HG03460 (cell line): ENCODE results near the gene PSMB5.
A peak's percentile ranks its signal among the peaks of the same experiment; 100 is the strongest.

Source experiments
- ATAC-seq: cut with Tn5 transposase; IDR thresholded peaks from one replicate; pipeline ENCODE4 v1.9.1; 2021; ENCODE audit not compliant: unreplicated experiment

The PSMB5 gene

DNA sequence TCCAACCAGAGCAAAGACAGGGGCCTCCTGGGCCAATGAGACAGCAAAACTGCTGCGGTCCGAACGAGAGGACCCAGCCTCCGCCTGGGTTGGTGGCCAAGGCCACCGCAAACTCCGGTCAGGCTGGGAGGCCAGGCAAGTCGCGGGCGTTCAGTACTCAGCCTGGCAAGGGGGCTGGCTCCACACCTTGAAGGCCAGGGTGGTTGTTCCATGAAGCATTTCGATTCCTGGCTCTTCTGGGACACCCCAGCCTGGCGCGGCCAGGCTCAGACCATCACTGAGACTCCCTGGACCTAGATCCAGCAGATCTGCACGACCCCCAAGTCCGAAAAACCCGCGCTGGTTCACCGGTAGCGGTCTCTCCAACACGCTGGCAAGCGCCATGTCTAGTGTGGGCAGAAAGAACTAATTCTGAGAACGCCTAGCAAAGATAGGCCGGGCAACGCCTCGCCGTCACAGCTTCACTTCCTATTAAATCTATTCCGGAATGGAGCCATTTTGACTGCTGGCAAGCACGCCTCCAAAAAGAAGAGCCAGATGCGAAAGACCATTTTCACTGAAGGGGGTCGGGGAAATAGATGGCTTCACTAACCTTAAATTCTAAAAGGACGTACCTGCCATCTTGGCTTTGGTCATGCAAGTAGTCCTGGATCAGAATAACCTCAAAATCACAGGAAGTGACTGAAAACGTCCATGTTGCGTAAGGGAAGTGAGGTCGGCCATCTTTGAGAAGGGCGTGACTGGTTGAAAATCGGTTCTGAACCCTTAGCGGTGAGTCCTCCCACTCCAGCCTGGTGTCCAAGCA is at the start of gene PSMB5:
Gene PSMB5, minus strand, starts transcription at position 403 of the 805 bp plus-strand sequence. Its CDS starts 19 bp downstream, at position 384.
- ATAC-seq, result peak; percentile 94

DNA sequence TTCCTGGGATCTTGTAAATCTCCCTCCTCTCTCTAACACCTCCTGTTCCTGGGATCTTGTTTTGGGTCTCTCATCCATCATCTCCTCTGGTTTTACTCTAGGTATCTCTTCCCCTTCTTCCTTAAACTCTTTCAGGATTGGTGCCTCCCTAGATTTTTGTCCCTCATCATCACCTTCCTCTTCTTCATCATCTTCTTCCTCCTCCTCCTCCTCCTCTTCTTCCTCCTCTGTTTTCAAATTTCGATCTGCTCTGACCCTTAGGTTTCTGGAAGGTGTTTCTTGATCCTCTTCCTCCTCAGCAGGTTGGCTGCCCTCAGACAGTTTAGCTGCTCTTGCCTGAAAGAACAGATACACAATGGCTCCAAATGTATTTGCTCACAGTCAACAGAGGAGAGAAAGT is 45.8 kb upstream of the PSMB5 start:
- no peak for ATAC-seq

DNA sequence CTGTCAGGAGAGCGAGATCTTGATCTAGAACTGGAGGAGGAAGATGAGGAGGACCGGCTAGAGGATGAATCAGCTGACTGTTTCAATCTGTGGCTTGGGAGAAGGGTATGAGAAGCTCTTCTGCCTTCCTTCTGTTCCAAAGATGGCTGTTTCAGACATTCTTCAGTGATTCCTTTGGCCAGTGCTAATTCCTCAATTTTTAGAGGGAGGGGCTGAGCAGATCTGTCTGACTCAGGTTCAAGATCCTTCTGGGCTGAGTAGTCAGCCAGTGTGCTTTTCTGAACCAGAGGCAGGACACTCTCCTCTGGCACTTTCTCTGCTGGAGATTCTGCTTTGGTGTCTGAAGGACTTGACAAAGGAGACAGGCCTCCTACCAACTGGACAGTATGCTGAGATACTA is 45.0 kb upstream of the PSMB5 start:
- no peak for ATAC-seq

DNA sequence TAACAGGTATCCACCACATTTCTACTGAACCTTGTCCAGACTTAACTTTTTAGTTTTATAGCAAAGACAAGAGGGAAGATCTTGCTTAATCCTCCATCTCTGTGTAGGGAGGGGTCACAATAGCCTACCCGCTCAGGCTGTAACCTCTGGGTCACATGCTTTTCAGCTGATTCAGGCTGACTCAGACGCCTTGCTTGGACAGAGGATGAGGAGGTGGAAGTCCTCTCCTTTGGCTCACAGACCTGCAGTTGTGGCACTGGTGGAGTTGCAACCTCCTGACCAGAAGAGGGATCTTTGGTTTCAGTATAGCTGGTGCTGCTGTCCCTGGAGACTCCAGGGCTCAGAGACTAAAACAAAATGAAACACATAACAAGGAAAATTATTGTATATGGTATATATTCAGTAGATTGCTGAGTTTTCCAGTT is 44.0 kb upstream of the PSMB5 start:
- ATAC-seq, result no peak

DNA sequence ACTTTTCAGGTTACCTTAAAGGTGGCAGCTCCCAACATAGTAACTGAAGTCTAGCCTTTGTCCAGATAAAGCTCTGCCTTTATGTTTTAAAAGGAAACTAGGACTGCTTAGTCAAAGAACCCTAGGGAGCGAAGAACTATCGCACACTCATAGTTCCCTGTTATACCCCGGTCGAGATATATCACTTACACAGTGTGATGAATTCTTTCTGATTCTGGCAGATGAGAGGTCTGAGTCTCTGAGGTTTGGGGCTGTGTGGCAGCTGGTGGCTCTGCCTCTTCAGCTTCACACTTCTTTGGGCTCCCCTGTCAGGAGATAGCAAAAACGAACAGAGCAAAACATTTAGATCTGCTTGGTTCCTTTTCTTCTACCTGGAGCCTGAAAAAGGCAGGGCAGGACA is 43.3 kb upstream of the PSMB5 start:
- ATAC-seq, result no peak

DNA sequence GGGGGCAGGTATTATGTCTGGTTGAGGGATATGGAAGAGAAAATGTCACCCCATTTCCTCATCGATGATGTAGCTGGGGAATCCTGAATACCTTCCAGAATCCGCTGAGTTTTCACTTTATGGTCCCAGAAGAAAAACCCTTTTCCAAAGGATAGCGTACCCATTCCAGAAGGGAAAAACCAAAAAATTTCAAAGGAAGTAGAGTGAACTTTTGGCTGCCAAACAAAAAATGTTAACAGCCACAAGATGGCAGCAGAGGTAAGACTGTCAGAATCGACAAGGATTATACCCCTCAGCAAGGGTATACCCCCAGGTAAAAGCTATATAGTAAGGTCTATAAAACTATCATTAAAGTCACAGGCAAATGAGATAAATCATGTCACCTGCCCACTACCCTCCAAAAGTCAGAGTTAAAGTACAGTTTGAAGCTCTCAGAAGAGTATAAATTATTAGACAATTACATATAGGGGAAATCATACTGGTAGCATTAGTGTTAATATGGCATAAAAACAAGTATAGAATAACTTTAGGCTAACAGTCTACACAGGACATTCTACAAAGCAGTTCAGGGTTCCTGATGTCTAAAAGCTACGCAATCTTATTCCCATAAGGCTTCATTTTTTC is 42.2 kb upstream of the PSMB5 start:
- no peak for ATAC-seq

DNA sequence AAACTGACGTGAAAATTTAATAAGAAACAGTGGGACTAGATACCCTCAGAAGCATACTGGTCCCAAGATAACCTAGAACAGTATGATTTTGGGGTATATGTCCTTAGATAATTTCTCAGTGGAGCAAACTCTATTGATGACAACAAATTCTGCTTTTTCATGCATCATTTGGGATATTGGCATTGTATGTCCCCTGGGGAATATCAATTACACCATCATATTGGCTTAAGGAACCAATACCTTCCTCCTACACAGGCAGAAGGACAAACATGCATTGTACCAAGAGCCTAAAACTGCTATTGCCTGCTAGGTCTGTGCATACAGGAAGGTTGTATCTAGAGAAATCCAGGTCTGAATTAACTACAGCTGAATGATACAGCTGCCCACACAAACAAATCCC is 40.2 kb upstream of the PSMB5 start:
- ATAC-seq, result no peak

DNA sequence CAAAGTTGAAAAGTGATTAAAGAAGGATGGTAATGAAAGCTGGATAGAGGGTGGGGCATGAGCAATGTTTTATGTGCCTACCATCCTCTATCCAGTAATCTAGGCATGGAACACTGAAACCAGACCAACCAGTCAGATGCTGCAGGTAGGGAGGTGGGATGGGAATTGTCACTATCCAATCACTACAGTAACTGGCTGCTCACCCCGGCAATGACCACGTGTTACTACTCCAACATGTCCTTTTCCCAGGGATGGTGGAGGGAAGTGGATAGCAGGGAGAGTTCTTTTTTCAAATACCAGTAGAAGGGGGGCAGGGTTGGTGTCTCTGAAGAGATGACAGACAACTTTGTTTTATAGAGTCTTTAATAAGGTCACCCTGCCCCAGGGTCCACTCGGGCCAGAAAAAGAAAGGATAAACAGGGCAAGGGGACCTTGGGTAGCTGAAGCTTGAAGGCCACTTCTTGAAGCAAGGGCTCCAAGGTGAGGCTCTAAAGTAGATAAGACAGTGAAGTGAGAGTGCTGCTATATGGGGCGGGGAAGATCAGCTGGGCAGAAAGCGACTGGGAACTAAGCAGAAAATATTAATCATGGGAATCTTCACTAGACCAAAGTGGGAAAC is 37.3 kb upstream of the PSMB5 start:
- ATAC-seq, result no peak

DNA sequence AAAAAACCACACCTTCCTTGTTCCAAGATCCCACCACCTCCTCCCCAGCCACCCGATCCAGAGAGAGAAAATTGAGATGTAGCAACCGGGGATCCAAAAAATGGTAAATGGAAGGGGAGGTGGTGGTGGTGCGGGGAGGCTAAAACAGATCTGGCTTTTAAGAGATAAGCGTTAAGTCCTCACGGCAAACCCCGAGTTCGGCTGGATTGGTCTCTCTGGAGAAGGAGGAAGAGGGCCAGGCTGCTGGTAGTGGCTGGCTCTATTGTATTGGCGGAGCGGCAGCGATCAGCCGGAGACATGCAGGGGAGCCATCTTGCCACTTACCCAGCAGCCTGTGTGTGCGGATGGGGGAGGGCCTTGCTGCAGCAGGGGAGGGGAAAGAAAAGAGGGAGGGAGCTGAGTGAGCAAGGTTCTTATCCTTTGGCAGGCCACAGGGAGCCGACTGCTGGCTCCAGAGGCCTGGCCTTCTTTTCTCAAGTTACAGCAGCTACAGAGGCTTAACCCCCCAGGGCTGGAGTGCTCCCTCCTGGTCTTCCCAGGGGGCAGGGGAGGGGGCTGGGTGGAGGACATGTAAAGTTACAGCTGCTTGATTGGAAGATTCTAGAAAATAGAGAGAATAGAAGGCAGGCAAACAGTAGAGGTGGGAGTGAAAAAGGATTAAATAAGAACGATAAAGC is 36.7 kb upstream of the PSMB5 start:
- peak; percentile 93 for ATAC-seq

DNA sequence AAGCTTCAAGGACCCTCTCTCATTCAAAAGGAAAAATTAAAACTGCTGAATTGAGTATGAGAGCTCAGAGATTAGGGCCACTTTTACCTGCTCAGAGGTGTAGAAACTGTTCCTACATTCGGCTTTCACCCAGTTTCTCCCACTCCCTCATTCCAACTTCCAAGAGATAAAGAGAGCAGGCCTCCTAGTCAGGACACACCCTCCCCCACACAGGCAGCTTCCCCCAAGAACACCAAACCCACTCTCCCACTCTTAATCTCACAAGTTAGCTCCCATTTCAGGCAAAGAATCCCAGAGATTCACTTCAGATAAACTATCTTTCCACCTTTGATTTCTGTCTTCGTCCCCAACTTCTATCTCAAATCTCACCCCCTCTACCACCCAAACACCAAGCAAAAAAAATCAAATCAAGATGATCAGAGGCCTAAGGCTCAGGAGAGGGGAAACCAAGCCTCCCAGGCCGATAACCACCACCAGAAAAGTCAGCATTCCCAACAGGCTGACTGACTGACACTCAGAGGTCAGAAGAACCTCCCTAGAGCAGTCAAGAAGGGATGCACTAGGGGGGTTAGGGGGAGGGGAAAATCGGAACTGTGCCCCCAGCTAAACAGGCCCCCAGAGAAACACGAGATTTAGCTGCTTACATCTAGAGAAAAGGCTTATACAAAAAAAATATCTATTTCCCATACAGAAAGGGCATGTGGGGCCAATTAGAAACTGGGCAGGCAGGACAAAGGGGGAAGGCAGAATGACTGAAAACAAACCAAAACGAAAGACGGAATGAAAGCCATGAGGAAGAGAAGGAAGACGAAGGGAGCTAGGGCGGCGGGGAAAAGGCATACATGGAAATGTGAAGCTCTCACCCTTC is 35.8 kb upstream of the PSMB5 start:
- no peak for ATAC-seq

DNA sequence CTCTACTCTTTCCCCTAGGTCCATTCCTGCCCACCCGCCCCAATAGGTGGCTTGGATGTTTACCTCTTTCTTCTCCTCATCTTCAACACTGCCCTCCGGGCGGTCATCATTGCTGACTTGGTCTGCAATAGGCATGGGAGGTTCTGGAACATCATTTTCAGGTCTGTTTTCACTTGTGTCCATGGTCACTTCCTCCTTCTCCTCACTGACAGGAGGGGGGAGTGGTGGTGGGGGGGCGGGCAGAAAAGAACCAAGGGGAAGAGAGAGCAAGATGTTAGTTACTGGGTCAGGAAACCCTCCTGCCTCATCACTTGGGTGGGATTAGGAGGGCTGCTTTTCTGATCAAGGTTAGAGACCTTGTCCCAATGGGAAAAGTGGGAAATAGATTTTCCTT is 34.7 kb upstream of the PSMB5 start:
- no peak for ATAC-seq

DNA sequence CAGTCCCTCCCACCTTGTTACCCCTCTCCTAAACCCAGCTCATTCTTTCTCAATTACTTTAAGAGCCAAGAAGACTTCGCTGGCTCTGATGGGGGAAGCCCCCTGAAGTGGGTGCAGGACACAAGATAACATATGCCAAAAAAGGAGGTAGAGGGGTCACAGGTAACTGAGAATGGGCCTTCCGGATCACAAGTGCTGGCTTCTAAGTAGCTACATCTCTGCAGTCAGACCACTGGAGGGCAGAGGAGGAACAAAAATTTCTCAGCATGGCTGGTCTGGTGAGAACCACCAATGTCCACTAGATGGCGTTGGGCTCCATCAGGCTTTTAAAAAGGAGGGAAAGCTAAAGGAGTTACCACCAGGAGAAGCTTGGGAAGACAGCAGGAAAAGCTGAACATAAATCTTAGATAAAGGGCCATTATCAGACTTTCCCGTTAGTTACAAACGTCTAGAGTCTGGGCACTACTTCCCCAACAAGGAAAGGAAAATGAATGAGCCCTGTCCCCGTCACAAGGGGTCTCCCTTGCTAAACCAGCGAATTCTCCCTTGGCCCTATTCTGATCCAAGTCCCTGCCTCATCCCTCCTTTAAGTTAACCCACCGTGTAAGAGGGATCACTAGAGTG is 34.2 kb upstream of the PSMB5 start:
- ATAC-seq, result peak; percentile 67

DNA sequence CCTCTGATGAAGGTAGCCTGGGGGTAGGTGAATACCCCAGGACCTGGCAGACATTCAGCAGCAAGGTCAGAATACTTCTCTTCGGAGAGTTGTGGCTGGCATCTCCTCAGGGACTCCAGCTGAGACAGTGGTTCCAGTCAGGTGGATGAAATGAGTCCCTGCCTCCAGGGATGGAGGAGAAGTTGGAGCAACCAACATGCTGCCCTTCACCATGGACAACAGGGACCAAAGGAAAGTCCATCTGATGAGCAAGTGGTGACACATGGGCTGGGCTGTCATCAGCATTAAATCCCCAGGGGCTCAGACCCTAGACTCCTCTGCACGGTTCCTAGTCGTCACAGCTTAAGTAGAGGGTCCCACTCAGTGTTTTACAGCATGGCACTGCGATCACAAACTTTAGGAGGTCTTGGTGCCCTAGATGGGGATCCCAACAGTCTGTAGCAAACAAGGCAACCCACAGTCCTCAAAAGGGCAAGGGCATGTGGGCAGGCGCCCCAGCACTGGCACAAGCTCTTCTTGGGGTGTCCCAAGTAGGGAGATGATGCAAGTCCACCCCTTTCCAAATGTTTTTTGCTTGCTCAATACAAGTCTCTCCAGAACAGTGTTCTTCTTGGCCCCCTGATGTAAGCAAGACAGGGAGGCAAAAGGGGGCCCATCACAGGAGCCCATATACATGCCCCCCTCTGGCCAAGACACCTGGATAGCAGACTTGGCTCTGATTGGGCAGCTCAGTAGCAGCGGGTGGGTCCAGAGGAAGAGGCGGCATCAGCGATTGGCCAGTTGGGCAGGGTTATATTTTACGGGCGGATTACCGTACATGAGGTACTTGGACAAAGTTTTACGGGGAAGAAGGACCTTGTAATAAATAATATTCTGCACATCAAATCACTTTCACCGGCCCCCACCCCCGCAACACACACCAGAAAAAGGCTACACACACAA is 33.4 kb upstream of the PSMB5 start:
- no peak for ATAC-seq

DNA sequence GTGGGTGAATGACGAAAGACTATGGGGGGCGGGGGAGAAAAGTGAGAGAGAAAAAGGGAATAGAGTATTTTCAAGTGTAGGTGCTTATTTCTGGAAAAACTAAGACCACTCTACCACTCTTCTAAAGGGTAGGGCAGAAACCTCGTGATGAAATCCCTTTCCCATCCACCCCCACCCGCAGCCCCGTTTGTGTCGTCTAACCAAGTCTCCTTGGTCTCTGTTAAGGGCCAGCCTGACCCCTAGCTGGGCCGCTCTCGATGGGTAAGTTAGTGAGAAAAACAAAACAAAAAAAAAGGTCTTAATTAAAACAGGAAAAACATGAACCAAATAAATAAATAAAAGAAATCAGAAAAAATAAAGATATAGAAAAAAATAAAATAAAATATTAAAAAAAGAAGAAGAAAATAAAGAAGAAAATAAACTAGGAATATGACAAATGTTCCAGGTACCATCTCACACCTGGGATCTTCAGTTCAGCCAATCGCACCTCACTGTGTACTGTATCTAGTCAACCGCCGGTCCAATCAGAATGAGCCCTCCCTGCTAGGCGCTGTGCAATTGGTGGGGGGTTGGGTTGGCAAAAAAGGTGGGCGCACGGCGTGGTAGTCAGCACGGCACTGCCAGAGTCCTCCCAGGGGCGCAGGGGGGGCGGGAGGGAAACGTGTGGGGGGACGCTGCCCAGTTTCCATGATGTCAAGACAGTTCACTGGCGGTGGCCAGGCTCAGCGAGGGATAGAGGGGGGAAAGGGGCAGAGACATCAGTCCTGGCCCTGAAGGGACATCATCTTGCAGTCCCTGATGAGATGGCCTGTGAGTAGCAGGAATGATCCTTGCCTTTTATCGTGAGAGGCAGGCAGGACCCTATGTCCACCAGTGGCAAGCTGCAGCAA is 32.4 kb upstream of the PSMB5 start:
- no peak for ATAC-seq

DNA sequence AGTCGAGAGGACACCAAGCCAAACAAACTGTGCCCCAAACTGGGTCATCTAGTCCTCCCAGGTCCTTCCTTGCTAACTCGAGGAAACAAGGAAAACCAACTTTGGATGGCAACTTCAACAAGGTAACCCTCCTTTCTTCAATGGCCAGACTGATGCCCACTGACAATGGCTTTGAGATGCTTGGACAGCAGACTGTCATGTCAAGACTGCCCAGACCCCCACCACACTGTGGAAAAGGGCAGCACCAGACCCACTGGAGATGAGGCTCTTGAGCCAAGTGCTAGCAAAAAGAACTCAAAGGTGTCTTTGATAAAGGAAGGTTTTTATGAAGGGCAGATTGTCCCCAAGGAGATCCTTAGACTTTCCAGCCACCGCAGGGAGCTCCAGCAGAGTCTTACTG is 31.7 kb upstream of the PSMB5 start:
- no peak for ATAC-seq

DNA sequence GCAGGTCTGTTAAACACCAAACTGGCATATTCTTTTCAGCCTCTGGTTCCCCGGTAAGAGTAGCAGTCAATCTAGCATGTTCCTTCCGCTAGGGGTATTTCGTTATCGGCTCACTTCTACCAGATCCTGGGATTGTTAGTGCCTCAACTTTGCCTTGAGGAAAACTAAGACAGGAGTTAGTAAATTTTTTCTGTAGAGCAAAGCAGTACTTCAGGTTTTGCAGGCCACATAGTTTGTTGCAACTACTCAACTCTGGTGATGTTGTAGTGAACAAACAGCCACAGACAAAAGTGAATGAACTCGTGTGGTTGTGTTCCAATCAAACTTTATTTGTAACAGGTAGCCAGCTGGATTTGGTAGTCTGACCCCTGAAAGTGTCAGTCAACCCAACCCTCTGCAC is 28.9 kb upstream of the PSMB5 start:
- ATAC-seq, result no peak

DNA sequence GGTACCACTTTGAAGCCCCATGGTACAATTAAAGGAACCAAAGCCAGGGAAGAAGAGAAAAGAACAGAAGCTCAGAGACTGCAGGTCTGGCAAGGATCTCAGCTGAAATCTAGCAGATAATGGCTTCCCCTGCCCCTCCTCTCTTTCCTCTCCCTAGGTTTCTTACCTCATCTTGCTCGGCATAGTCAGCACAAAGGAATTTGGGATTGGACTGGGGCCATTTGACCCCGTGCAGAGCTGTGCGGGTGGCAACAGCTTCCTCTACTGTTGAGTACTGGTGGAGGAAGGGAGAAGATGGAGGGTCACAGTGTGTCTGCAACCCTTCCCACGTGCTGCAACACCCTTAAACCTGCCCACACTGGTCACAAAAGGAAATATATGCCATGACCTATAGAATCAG is 27.3 kb upstream of the PSMB5 start:
- no peak for ATAC-seq
